Measurements from ENCODE around the gene C2orf81. TPM values are rescaled to one million over a fixed set of nuclear protein-coding genes. Genes with fewer than 3 reads are reported as not detected.
"Not testable (repeated sequence)": the region's sequence is repeated elsewhere in the genome, so short reads cannot be mapped to it uniquely, and the experiment has no call there.

C2orf81 gene
- total and polyA plus RNA-seq, 10 donors: 1.7 to 5.7 (median 3.1) TPM

GRCh38 chr2:74462054-74462785, 40.8 kb upstream of the C2orf81 start:
- TF ChIP-seq, protein P1, sequence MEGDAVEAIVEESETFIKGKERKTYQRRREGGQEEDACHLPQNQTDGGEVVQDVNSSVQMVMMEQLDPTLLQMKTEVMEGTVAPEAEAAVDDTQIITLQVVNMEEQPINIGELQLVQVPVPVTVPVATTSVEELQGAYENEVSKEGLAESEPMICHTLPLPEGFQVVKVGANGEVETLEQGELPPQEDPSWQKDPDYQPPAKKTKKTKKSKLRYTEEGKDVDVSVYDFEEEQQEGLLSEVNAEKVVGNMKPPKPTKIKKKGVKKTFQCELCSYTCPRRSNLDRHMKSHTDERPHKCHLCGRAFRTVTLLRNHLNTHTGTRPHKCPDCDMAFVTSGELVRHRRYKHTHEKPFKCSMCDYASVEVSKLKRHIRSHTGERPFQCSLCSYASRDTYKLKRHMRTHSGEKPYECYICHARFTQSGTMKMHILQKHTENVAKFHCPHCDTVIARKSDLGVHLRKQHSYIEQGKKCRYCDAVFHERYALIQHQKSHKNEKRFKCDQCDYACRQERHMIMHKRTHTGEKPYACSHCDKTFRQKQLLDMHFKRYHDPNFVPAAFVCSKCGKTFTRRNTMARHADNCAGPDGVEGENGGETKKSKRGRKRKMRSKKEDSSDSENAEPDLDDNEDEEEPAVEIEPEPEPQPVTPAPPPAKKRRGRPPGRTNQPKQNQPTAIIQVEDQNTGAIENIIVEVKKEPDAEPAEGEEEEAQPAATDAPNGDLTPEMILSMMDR (IDR thresholded peaks at IDR 0.05 in 8 of 11, conservative IDR thresholded peaks at IDR 0.05 in 3 of 11): no peak
- TF ChIP-seq POLR2AphosphoS5 (IDR thresholded peaks at IDR 0.05) (peak in 1 of 3 donors; percentile 3), POLR2A (IDR thresholded peaks at IDR 0.05) (no peak)
- no peaks in the 10 kb centered on the region for H3K9me3 ChIP-seq
- no peaks in the 10 kb centered on the region for H3K27me3 ChIP-seq (replicated peaks in 1 of 7)
- intact Hi-C loops (cut with DNase I; ENCODE audit: low total_unique reads): no loop called here
- H3K4me1 ChIP-seq: peaks cover 18 to 69% (median 41%) of the 10 kb centered on the region in 6 donors
- no peak overlapping the region for H3K4me3 ChIP-seq
- H3K36me3 ChIP-seq: peaks cover 0 to 35% (median 20%) of the 10 kb centered on the region in 6 donors
- peak; percentile 75 for DNase-seq
- H3K27ac ChIP-seq: no peak overlapping the region
- WGBS, 5 donors: 92 to 96% (median 93%) methylated on average over 13 to 20 of the region's 20 CpGs

DNA sequence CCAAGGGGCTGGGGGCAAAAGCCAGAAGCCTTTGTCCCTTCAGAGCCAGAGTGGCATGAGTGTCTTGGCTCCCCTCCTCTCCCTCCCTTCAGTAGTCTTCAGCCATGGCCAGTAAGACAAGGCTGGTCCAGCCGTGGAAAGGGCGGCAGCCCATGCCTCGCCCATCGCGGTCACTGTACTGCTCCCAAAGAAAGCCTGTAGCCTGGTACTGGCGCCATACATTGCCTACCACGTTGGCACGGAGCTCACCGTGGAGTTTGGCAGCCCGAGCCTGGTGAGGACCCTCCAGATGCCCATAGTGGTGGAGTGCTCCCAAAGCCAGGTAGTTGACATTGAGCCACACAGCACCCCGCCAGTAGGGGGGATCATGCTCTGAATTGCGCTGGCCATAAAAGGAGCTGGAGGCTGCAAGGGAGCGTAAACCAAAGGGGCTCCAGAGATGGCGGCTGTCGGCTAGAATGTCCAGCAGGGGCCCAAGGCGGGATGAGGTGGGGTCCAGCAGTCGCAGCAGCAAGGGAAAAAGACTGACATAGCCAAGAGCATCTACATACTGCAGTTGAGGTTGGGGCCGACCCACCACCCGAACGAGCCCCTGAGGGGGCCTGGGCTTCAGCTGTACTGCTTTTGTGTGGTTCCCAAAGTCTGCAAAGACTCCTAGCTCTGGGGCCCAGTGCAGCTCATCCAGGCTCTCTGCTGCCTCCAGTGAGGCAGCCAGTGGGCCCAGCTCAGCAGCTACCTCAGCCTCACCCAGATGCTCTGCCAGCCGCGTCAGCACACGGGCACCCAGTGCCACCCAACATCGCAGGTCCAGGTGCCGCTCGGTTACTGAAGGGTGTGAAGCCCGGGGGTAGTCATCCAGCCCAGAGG, 40.0 kb upstream of the C2orf81 start:
- intact Hi-C loops (cut with DNase I; ENCODE audit: low total_unique reads): no loop called here
- WGBS, 5 donors: 88 to 94% (median 93%) methylated on average over 21 to 27 of the region's 27 CpGs

DNA sequence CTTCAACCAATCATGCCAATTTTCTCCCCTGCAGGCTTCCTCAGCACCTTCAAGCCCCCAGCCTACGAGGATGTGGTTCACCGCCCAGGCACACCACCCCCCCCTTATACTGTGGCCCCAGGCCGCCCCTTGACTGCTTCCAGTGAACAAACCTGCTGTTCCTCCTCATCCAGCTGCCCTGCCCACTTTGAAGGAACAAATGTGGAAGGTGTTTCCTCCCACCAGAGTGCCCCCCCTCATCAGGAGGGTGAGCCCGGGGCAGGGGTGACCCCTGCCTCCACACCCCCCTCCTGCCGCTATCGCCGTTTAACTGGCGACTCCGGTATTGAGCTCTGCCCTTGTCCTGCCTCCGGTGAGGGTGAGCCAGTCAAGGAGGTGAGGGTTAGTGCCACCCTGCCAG, 38.8 kb upstream of the C2orf81 start:
- intact Hi-C loops (cut with DNase I; ENCODE audit: low total_unique reads); H3K9me3 ChIP-seq; H3K27me3 ChIP-seq (replicated peaks in 1 of 7); H3K27ac ChIP-seq; H3K4me3 ChIP-seq: not testable (repeated sequence)
- DNase-seq: peak; percentile 74
- 81 to 90% (median 82%) methylated on average over 9 to 10 of the region's 10 CpGs for WGBS, 5 donors
- Histone ChIP-seq H3K36me3 (peaks cover 0 to 35% (median 20%) of the 10 kb centered on the region in 6 donors), H3K4me1 (peaks cover 38 to 75% (median 52%) of the 10 kb centered on the region in 6 donors)

More for the DNA sequence above, 40.0 kb upstream of the C2orf81 start:
- no peaks in the 10 kb centered on the region for H3K9me3 ChIP-seq
- H3K4me1 ChIP-seq: peaks cover 26 to 73% (median 47%) of the 10 kb centered on the region in 6 donors
- H3K36me3 ChIP-seq: peaks cover 0 to 35% (median 20%) of the 10 kb centered on the region in 6 donors
- no peak overlapping the region for H3K4me3 ChIP-seq
- peak; percentile 71 for DNase-seq
- H3K27ac ChIP-seq: no peak overlapping the region
- no peak for TF ChIP-seq POLR2A (IDR thresholded peaks at IDR 0.05)
- TF ChIP-seq POLR2AphosphoS5 (IDR thresholded peaks at IDR 0.05): peak; percentile 2 to 64 (median 52)
- no peaks in the 10 kb centered on the region for H3K27me3 ChIP-seq (replicated peaks in 1 of 7)

GRCh38 chr2:74459503-74460118, 38.2 kb upstream of the C2orf81 start:
- H3K27ac ChIP-seq: peak overlapping the region in 3 of 8 donors; percentile 95 to 100 (median 99)
- H3K27me3 ChIP-seq (replicated peaks in 1 of 7); H3K9me3 ChIP-seq; intact Hi-C loops (cut with DNase I; ENCODE audit: low total_unique reads): not testable (repeated sequence)
- H3K4me3 ChIP-seq: peak overlapping the region in 3 of 8 donors; percentile 55 to 91 (median 70)
- TF ChIP-seq POLR2AphosphoS5 (IDR thresholded peaks at IDR 0.05): peak; percentile 55 to 68 (median 55)
- peaks cover 37 to 75% (median 54%) of the 10 kb centered on the region in 6 donors for H3K4me1 ChIP-seq
- DNase-seq: peak; percentile 71
- 79 to 93% (median 85%) methylated on average over 13 of the region's 13 CpGs for WGBS, 5 donors
- peaks cover 0 to 35% (median 20%) of the 10 kb centered on the region in 6 donors for H3K36me3 ChIP-seq

- H3K27me3 ChIP-seq (replicated peaks in 1 of 7): no peaks in the 10 kb centered on the region
- H3K27ac ChIP-seq: peak overlapping the region; percentile 77 to 100 (median 98)
- H3K9me3 ChIP-seq: no peaks in the 10 kb centered on the region
- TF ChIP-seq POLR2A (IDR thresholded peaks at IDR 0.05): no peak
- TF ChIP-seq, protein P1 (IDR thresholded peaks at IDR 0.05 in 8 of 11, conservative IDR thresholded peaks at IDR 0.05 in 3 of 11): no peak
- TF ChIP-seq POLR2AphosphoS5 (IDR thresholded peaks at IDR 0.05): no peak
- intact Hi-C loops (cut with DNase I; ENCODE audit: low total_unique reads): no loop called here
- 5 to 11% (median 6%) methylated on average over 10 of the region's 10 CpGs for WGBS, 5 donors
- DNase-seq: peak; percentile 78
- peaks cover 33 to 74% (median 50%) of the 10 kb centered on the region in 6 donors for H3K4me1 ChIP-seq
- peaks cover 0 to 35% (median 20%) of the 10 kb centered on the region in 6 donors for H3K36me3 ChIP-seq
- peak overlapping the region; percentile 55 to 91 (median 72) for H3K4me3 ChIP-seq
These were observed 37.5 kb upstream of the C2orf81 start for GRCh38 chr2:74458938-74459363.

Measured in spleen (tissue), 11 donors.